GM12872 (cell line): Measurements from ENCODE around the gene CCDC127.

ENCODE experiments used
- TF ChIP-seq, protein P1 (sequence below): IDR thresholded peaks from 3 replicates; pipeline ENCODE4 v1.5.1; 2011; ENCODE audit warnings: low read depth, mild to moderate bottlenecking, low read length, moderate library complexity; ENCODE audit not compliant: insufficient read depth

The CCDC127 gene

DNA sequence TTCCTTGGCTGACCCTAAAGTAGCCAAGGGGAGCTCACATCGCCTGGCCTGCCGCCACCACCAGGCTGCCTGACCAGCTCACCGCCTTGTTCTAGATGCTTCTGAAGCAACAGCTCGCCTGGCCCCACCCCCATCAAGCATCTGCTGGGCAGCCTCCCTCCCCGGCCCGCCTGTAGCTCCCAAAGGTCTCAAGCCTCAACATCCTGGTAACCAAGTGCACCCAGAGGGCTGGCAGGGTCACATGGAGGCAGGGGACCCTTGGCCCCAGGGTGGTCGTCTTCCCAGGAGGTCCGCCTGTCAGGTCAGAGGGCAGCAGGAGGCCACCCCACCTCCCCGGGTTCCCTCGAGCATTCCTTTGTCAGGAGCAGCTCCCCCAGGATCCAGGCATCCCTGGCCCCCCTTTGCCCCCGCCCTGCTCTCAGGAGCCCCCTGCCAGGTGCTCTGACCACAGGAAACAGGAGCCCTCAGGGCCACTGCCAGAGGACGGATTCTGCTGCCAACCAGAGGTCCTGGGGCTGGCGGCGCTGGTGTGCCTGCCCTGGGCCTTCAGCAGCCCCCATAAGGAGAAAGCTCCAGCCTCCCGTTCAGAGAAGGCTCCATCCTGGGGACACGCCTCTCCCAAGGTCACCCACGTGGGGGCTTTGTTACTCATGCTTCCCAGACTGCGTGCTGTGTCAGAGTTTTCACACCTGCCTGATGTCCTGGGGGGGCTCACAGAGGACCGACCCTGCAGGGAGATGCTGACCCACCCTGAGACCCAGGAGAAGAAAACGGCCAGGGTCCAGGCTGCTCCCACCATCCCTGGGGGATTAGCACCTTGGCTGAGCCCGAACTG, 30.1 kb downstream of the CCDC127 start:
- TF ChIP-seq, protein P1, sequence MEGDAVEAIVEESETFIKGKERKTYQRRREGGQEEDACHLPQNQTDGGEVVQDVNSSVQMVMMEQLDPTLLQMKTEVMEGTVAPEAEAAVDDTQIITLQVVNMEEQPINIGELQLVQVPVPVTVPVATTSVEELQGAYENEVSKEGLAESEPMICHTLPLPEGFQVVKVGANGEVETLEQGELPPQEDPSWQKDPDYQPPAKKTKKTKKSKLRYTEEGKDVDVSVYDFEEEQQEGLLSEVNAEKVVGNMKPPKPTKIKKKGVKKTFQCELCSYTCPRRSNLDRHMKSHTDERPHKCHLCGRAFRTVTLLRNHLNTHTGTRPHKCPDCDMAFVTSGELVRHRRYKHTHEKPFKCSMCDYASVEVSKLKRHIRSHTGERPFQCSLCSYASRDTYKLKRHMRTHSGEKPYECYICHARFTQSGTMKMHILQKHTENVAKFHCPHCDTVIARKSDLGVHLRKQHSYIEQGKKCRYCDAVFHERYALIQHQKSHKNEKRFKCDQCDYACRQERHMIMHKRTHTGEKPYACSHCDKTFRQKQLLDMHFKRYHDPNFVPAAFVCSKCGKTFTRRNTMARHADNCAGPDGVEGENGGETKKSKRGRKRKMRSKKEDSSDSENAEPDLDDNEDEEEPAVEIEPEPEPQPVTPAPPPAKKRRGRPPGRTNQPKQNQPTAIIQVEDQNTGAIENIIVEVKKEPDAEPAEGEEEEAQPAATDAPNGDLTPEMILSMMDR: no peak

DNA sequence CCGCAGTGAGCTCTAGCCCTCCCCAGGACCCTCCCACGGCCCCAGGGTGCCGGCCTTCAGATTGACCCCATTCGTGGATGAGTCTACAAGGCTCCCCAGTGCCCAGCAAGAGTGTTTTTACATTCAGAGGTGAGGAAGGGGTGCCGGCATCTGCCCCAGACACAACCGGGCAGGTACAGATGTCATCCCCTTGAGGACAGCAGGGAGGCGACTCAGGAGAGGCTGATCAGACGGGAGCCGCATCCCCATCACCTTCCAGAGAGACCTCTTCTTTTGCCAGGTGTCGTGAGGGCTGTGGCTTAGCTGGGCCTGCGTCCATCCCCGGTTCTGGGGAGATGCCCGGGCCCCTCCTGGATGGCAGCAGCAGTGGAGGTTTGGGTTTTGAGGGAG, 30.9 kb downstream of the CCDC127 start:
- TF ChIP-seq, protein P1: no peak

DNA sequence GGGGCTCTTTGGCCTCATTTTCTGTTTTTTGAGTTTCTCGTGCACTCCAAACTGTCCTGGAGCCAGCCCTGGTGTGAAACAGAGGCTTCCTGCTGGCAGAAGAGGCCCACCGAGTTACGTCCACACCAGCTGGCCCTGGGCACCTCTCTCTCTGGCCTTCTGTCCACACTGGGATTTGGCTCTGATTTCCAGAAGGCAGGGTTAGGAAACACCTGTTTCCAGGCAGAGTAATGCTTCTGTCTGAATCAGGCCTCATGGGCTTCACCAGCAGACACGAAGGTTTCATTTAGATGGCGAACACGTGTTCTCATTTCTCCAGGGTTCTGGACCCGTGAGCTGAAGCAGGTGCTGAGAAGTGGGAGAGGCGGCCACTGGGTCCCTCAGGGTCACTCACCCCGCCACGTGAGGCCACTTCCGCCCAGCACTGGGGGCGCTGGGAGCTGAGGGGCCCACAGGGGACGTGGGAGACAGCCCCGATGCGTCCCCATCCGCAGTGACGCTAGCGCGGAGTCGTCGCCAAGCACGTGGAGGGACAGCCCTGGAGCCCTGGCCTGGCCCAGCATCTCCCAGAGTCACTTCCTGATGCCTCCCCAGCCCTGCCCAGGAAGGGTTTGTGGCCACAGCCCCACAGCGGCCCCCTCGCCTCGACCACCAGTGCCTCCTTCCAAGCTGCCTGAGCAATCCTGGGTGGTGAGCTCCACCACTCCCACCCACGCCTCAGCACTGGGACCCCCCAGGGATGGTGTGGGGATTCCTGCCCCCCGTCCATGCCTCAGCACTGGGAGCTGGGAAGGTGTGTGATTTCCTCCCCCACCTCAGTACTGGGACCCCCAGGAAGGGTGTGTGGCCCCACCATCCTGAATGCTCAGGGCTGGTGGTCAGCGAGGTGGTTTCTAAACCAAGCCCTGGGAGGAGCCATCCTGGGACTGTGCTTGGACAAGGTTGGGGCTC, 31.6 kb downstream of the CCDC127 start:
- TF ChIP-seq, protein P1: no peak

DNA sequence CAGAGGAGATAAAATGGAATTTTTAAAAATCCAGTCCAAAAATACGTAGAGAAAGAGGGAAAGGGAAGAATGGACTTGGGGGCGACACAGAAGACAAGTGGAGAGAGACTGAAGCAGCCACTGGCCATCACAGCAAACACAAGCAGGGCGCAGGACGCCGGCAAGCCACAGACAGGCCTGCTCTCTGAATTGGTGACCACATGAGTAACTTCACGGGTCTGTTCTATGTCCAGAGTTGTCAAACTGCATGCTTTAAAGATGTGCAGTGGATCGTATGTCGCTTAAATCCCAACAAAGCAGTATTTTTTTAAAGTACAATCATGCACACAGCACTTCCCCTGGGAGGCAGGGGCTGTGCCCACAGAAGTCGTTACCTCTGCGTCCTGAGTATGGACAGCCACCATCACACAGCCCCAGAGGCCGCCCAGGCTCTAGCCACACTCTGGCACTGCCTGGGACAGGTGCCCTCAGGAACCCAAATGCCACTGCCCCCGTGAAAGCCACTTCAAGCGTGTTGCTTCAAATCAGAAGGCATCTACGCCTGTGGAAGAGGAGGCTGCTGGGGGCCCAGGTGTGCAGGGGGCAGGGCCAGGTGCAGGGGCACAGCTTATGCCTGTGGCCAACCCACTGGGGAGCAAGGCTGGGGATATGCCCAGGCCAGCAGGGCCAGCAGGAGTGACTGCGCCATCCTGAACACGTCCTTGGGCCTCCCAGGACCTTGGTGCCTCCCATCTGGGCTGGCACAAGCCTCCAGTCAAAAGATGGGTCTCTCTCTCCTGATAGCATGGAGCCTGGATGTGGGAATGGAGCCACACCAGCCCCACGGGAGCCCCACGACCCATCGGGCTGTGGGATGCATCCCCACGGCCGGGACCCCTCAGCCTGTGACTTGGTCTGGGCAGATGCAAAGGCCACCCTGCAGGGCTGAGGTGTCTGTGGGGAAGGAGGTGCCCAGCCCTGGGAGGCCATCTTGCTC, 32.6 kb downstream of the CCDC127 start:
- TF ChIP-seq, protein P1: no peak

DNA sequence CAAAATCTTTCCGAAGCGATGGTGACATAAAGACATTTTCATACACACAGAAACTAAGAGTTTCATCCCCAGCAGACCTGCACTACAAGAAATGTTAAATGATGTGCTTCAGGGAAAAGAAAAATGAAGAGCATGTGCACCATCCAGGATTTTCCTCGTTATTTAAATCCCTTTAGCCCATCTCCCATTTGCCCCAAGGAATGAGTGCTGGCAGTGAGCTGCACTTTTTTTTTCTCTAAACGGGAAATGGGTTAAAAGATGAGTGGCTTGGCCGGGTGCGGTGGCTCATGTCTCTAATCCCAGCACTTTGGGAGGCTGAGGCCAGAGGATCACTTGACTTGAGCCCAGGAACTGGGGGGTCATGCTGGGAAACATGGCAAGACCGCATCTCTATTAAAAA, 33.5 kb downstream of the CCDC127 start:
- TF ChIP-seq, protein P1: no peak

DNA sequence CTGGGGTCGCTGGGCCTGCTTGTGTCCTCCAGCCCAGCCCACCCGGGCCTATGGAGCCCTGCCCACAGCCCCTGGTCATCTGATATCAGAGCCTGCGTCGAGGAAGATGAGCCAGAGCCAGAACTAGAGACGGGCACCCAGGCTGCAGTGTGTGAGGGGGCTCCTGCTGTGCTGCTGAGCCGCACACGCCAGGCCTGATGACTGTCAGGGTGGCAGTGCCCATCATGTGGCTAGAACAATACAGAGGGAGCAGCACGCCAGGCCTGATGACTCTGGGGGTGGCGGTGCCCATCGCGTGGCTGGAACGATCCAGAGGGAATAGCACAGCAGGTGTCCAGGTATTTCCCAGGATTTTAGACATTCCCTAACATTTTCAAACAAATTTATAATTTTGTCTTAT, 35.8 kb downstream of the CCDC127 start:
- TF ChIP-seq, protein P1: no peak

DNA sequence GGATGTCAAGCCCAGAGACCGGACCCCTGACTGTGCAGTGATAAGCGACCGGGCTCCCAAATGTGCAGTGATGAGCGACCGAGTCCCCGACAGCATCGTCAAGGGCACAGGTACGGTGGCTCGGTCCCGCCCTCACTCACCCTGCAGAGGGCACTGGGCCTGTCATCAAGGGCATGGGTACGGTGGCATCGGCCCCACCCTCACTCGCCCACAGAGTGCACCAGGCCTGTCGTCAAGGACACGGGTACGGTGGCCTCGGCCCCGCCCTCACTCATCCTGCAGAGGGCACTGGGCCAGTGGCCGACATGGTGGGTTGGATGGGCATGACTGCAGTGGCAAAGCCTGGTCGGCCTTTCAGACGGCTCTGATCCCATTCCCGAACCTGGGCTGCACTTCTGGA, 36.4 kb downstream of the CCDC127 start:
- TF ChIP-seq, protein P1: no peak
